Left kidney (tissue), 2 donors: ENCODE measurements around the gene MFAP5. TPM values are rescaled to one million over a fixed set of nuclear protein-coding genes. Genes with fewer than 3 reads are reported as not detected.
"Not testable (repeated sequence)": the region's sequence is repeated elsewhere in the genome, so short reads cannot be mapped to it uniquely, and the experiment has no call there.

ENCODE experiments used
- DNase-seq: peaks from one replicate; pipeline ENCODE4 v3.0.0-alpha.2; 2013
- polyA plus RNA-seq: library from polyadenylated mRNA; unstranded; fragments of 120-200 nt; gene quantifications from one replicate; pipeline ENCODE4 v1.2.1, GENCODE V29; 2013; ENCODE audit not compliant: insufficient read length

The MFAP5 gene
- polyA plus RNA-seq, 1 donor = 0.25 TPM

- no peak for DNase-seq
Observed at GRCh38 chr12:8676651-8677050, 14.0 kb upstream of the MFAP5 start.

GRCh38 chr12:8675591-8676036, 13.0 kb upstream of the MFAP5 start:
- DNase-seq = no peak

DNA sequence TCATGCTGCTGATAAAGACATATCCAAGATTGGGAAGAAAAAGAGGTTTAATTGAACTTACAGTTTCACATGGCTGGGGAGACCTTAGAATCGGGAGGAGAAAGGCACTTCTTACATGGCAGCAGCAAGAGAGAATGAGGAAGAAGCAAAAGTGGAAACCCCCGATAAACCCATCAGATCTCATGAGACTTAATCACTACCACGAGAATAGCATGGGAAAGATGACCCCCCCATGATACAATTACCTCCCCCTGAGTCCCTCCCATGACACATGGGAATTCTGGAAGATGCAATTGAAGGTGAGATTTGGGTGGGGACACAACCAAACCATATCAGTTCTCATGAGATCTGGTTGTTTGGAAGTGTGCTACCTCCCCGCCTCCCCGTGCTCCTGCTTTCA, 9.8 kb upstream of the MFAP5 start:
- no peak for DNase-seq

DNA sequence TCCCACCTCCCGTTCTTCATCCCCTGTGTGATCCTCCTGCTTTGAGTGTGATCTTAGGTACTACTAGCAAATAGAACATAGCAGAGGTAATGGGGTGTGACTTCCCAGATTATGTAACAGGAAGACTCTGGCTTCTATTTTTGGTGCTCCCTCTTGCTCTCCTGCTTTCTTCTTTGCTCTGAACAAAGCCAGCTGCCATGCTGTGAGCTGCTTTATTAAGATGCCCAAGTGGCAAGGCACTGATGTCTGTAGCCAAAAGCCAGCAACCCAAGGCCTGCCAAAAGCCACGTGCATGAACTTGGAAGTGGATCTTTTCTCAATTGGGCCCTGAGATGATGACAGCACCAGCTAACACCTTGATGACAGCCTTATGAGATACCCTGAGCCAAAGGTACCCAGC, 5.8 kb upstream of the MFAP5 start:
- DNase-seq = no peak

GRCh38 chr12:8667270-8667669, 4.6 kb upstream of the MFAP5 start:
- no peak for DNase-seq

DNA sequence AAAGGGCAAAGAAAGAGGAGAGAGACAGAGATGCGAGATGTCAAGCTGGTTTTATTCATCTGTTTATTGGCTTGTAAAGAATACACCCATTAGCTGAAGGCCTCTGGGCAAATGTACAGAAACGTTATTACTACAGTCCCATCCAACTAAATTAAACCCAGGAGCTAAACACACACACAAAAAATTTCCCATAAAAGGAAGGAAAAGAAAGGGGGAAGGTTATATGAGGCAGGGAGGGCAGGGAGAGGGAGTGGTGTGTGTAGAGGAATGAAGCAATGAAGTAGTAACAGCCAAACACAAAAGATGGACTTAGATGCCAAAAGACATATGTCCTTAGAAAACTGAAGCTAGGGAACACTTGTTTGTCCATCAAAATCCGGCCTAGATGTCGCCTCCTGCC, 3.1 kb upstream of the MFAP5 start:
- no peak for DNase-seq

GRCh38 chr12:8664228-8664913, 1.7 kb upstream of the MFAP5 start:
- DNase-seq = no peak

DNA sequence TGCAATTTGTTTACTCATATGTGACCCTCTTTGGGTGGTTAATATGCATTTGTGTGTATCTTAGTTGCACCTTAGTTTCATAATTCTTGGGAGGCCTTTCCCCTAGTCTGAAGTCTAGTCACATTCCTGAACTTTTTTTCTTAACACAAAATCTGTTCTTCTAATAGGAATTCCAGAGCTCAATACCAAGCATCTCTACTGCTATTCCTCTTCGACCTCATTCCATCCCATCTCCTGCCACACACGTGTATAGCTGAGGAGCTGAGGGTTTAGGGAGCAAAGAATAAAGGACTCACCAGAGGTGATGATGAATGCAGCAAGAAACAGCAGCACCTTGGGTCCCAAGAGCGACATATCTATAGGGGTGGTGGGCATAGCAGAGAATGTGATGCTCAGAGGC, 875 bp downstream of the MFAP5 start:
- no peak for DNase-seq

DNA sequence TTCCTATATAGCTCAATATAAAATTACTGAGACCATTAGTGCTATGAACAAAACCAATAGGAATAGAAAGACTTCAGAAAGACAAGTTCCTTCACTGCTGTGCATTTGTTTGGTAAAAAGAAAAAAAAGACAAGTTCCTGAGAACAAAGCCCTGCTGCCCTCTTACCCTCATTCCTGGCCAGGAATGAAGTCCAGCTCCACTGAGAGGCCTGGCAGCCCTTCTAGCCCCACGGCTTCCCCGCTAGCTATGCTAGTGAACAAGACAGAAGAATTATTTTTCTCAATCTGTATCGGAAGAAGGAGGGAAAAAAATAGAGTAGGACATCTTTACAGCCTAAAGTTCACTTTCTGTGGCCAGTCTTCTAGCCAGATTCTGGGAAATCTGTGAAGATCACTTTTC, 1.6 kb downstream of the MFAP5 start:
- no peak for DNase-seq

DNA sequence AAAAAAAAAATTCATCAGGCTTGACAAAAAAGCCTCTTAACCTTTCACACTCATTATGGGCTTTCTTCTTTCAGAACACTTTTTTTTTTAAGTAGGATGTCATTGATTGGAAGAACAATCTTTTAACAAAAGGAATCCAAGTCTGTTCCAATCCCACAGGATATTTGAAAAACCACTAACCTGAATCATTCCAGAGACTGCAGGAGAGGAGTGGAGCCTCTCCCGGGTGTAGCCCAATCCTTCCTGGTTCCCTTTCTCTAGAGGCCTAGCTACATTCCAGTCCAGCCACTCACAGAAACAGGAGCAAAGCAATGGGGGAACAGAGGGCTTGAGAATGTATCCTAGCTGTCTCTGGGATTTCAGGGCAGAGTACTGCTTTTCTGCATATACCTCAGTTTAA, 4.3 kb downstream of the MFAP5 start:
- DNase-seq = no peak

DNA sequence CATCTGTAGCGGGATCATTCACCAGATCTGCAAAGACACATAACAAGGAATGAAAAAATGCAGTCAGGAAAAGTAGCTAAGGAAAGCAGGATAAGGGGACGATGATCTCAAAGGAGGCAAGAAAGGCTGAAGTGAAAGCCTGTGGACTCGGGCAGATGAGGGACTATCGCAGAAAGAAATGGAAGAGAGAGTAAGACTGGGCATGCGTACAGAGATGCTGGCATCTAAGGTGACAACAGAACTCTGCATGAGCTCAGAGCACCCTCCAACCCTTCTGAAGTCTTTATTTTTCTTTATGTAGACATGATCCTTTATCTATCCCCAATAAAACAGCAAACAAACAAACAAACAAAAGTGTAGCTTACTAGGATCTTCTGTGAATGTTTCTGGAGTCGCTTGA, 7.2 kb downstream of the MFAP5 start:
- DNase-seq = no peak

- no peak for DNase-seq
Observed at GRCh38 chr12:8648576-8649205, 13.9 kb downstream of the MFAP5 start.

- no peak for DNase-seq
Observed at GRCh38 chr12:8647968-8648367, 14.7 kb downstream of the MFAP5 start.

- no peak for DNase-seq
Observed at GRCh38 chr12:8644345-8645248, 18.0 kb downstream of the MFAP5 start.

- DNase-seq = no peak
Observed at GRCh38 chr12:8642775-8643174, 19.9 kb downstream of the MFAP5 start.

- DNase-seq = no peak
Observed at GRCh38 chr12:8639936-8640335, 22.7 kb downstream of the MFAP5 start.

DNA sequence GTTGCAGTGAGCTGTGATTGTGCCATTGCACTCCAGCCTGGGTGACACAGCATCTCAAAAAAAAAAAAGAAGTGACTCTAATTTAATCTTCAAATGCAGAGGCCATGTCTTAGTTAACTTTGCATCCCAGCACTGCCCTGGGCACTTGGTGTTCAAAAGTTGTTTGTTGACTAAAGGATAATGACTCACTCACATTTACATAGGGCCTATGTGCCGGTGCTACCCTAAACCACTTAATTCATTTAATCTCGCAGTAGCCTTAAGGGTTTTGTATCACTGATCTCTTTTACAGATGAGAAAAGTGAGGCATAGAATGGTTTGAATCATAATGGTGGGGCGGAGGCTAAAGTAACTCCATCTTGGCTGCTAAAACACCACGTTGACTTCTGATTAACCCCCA, 23.7 kb downstream of the MFAP5 start:
- no peak for DNase-seq

DNA sequence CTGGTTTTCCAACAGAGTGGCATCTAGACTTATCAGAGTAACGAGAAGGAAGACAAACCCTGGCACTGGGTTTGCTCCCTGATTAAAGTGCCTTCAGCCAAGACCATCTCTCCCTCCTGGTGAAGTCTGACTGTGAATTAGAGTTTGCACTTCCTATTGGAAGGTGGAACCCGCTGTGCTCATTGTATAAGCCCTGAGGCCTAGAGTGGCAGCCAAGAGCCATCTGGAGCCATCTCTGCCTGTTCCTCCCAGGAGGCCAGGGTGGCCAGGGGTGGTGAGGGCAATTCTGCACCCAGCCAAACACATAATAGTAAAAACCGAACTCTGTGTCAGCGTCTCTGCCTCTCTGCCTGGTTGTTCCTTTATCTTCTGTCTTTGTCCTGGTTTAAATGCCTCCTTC, 25.0 kb downstream of the MFAP5 start:
- no peak for DNase-seq

GRCh38 chr12:8637244-8637643, 25.4 kb downstream of the MFAP5 start:
- no peak for DNase-seq

DNA sequence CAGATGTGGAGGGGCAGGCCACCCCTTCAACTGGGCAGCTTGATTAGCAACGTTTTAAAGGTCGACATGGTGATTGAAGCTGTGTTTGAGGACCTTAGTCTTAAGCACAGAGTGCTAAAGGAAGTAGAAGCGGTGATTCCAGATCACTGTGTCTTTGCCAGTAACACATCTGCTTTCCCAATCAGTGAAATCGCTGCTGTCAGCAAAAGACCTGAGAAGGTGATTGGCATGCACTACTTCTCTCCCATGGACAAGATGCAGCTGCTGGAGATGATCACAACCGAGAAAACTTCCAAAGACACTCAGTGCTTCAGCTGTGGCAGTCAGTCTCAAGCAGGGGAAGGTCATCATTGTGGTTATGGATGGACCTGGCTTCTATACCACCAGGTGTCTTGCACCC, 26.0 kb downstream of the MFAP5 start:
- no peak for DNase-seq

- DNase-seq = not testable (repeated sequence)
Observed at GRCh38 chr12:8636007-8636346, 26.6 kb downstream of the MFAP5 start.

- DNase-seq = not testable (repeated sequence)
Observed at GRCh38 chr12:8635342-8636006, 27.2 kb downstream of the MFAP5 start.

- no peak for DNase-seq
Observed at GRCh38 chr12:8630131-8630530, 32.5 kb downstream of the MFAP5 start.
